ENCODE measurements around the gene PTGR3.

- no peak for TF ChIP-seq CSDC2 (CRISPR knock-in tag; IDR thresholded peaks at IDR 0.05)
- TF ChIP-seq ZC3H10 (CRISPR knock-in tag; IDR thresholded peaks at IDR 0.05) = no peak
- no peak for TF ChIP-seq CREB5 (CRISPR knock-in tag; IDR thresholded peaks at IDR 0.05; ENCODE audit: low read depth)
- TF ChIP-seq CSRNP3 (CRISPR knock-in tag; IDR thresholded peaks at IDR 0.05) = no peak
- no peak for TF ChIP-seq ZFP30 (CRISPR knock-in tag; IDR thresholded peaks at IDR 0.05)
- TF ChIP-seq ARNTL (CRISPR knock-in tag; IDR thresholded peaks at IDR 0.05; ENCODE audit: borderline replicate concordance, low read depth) = no peak
- TF ChIP-seq ZNF565 (CRISPR knock-in tag; conservative IDR thresholded peaks at IDR 0.05; ENCODE audit: low read depth) = no peak
- no peak for TF ChIP-seq PATZ1 (CRISPR knock-in tag; IDR thresholded peaks at IDR 0.05; ENCODE audit: borderline replicate concordance)
- no peak for TF ChIP-seq ZFP3 (CRISPR knock-in tag; IDR thresholded peaks at IDR 0.05)
- no peak for TF ChIP-seq OSR1 (CRISPR knock-in tag; IDR thresholded peaks at IDR 0.05)
Measured at GRCh38 chr18:75229437-75229836, 20.5 kb upstream of the PTGR3 start.

All from SK-N-SH treated with all-trans-retinoic acid at 6 μM for 48 hours (cell line).